ENCODE measurements around the gene SIDT1.

Gene SIDT1

GRCh38 chr3:113536627-113537101, 4.3 kb downstream of the SIDT1 start:
- TF ChIP-seq CTCF (IDR thresholded peaks at IDR 0.05; ENCODE audit: low read depth, low read length) = no peak
- no peak for DNase-seq (ENCODE audit: low read depth, low spot score)
- in situ Hi-C loops (cut with HindIII; ENCODE audit: low sequenced_read_pairs) = no loop called here
- H3K4me3 ChIP-seq (ENCODE audit: low read depth, low read length) = no peak overlapping the region

- no peak for DNase-seq (ENCODE audit: low read depth, low spot score)
- TF ChIP-seq CTCF (IDR thresholded peaks at IDR 0.05; ENCODE audit: low read depth, low read length) = no peak
- no peak overlapping the region for H3K4me3 ChIP-seq (ENCODE audit: low read depth, low read length)
- in situ Hi-C loops (cut with HindIII; ENCODE audit: low sequenced_read_pairs) = no loop called here
Measured at GRCh38 chr3:113537155-113537554, 4.8 kb downstream of the SIDT1 start.

- TF ChIP-seq CTCF (IDR thresholded peaks at IDR 0.05; ENCODE audit: low read depth, low read length) = no peak
Measured at GRCh38 chr3:113541519-113541918, 9.2 kb downstream of the SIDT1 start.

GRCh38 chr3:113545594-113545993, 13.2 kb downstream of the SIDT1 start:
- no peak for DNase-seq (ENCODE audit: low read depth, low spot score)
- in situ Hi-C loops (cut with HindIII; ENCODE audit: low sequenced_read_pairs) = no loop called here
- TF ChIP-seq CTCF (IDR thresholded peaks at IDR 0.05; ENCODE audit: low read depth, low read length) = no peak
- H3K4me3 ChIP-seq (ENCODE audit: low read depth, low read length) = no peak overlapping the region

More at GRCh38 chr3:113541519-113541918, 9.2 kb downstream of the SIDT1 start:
- no peak for DNase-seq (ENCODE audit: low read depth, low spot score)
- in situ Hi-C loops (cut with HindIII; ENCODE audit: low sequenced_read_pairs) = no loop called here
- H3K4me3 ChIP-seq (ENCODE audit: low read depth, low read length) = no peak overlapping the region

GRCh38 chr3:113546414-113546893, 14.1 kb downstream of the SIDT1 start:
- no peak overlapping the region for H3K4me3 ChIP-seq (ENCODE audit: low read depth, low read length)
- DNase-seq (ENCODE audit: low read depth, low spot score) = no peak
- TF ChIP-seq CTCF (IDR thresholded peaks at IDR 0.05; ENCODE audit: low read depth, low read length) = no peak
- in situ Hi-C loops (cut with HindIII; ENCODE audit: low sequenced_read_pairs) = no loop called here

- H3K4me3 ChIP-seq (ENCODE audit: low read depth, low read length) = no peak overlapping the region
- TF ChIP-seq CTCF (IDR thresholded peaks at IDR 0.05; ENCODE audit: low read depth, low read length) = no peak
- in situ Hi-C loops (cut with HindIII; ENCODE audit: low sequenced_read_pairs) = no loop called here
- no peak for DNase-seq (ENCODE audit: low read depth, low spot score)
Measured at GRCh38 chr3:113548501-113548900, 16.1 kb downstream of the SIDT1 start.

GRCh38 chr3:113551820-113552219, 19.5 kb downstream of the SIDT1 start:
- no peak overlapping the region for H3K4me3 ChIP-seq (ENCODE audit: low read depth, low read length)
- no peak for DNase-seq (ENCODE audit: low read depth, low spot score)
- no peak for TF ChIP-seq CTCF (IDR thresholded peaks at IDR 0.05; ENCODE audit: low read depth, low read length)
- in situ Hi-C loops (cut with HindIII; ENCODE audit: low sequenced_read_pairs) = no loop called here

All from astrocyte of the spinal cord (primary cell).